HepG2 (cell line): Measurements from ENCODE around the gene COBL. TPM values are rescaled to one million over a fixed set of nuclear protein-coding genes. Genes with fewer than 3 reads are reported as not detected.

Source experiments
- ATAC-seq: fragments of 200-7000 bp; cut with Tn5 transposase; 3 replicates; pipeline ENCODE4 v1.9.1; 2020; ENCODE audit warnings: mild to moderate bottlenecking, moderate library complexity
- BruUV-seq: library from RNA; stranded (reverse); fragments of 400-500 nt; replicated peaks from 2 replicates; lab custom pipeline; 2021; lab: Mats Ljungman, UMichigan
- CTCF ChIA-PET: fragments of 300-600 bp; formaldehyde crosslinking; extraction: SDS; loops from one replicate; lab custom pipeline; 2021; ENCODE audit warnings: low total read pairs, inconsistent platforms, low intra/inter-chr PET ratio; lab: Yijun Ruan, JAX
- POLR2A ChIA-PET: fragments of 350-600 bp; sonication (Branson Sonifier 250); formaldehyde crosslinking; loops from one replicate; lab custom pipeline; 2020; ENCODE audit warnings: antibody characterized with exemption, inconsistent platforms; lab: Yijun Ruan, JAX
- DNase-seq: peaks from one replicate; pipeline ENCODE4 v3.0.0-alpha.2; 2015; ENCODE audit warnings: low spot score
- FAIRE-seq: peaks from 3 replicates; lab custom pipeline; 2011; peaks lifted over from hg19 to GRCh38; lab: Jason Lieb, UNC
- H2AFZ ChIP-seq: one replicate; pipeline ENCODE4 v1.6.1; 2011; ENCODE audit warnings: low read length, inconsistent platforms
- H3K27ac ChIP-seq: fragments of 300-600 bp; 3 replicates; pipeline ENCODE4 v1.8.0; 2011; ENCODE audit warnings: mixed run types, mild to moderate bottlenecking, mixed read lengths, low read length, inconsistent platforms; ENCODE audit not compliant: insufficient read depth; ENCODE audit errors: extremely low read length
- H3K27me3 ChIP-seq, 2 experiments: fragments of 200-600 bp in 1 of 2; 2 replicates in 1 of 2; 3 replicates in 1 of 2; pipeline versions ENCODE4 v1.6.0 to v1.8.0; 2011; ENCODE audit warnings: low read length in 2 of 2, mild to moderate bottlenecking in 2 of 2, moderate library complexity in 2 of 2, inconsistent platforms in 1 of 2; ENCODE audit not compliant: insufficient read depth in 2 of 2, control insufficient read depth in 1 of 2
- H3K36me3 ChIP-seq, 2 experiments: fragments of 200-600 bp in 1 of 2; replicated peaks in 1 of 2; 2 replicates in 1 of 2; 3 replicates in 1 of 2; pipeline versions ENCODE4 v1.5.1 to v1.8.0; 2011; ENCODE audit warnings: low read length in 2 of 2, inconsistent platforms in 1 of 2; ENCODE audit not compliant: insufficient read depth in 2 of 2, control insufficient read depth in 1 of 2
- H3K4me1 ChIP-seq: 2 replicates; pipeline ENCODE4 v1.5.1; 2012; ENCODE audit warnings: low read length, inconsistent platforms; ENCODE audit not compliant: insufficient read depth
- H3K4me2 ChIP-seq: 2 replicates; pipeline ENCODE4 v1.6.0; 2011; ENCODE audit warnings: low read depth, low read length, inconsistent platforms
- H3K4me3 ChIP-seq, 3 experiments: fragments of 200-600 bp in 1 of 3; sonication (generic), shearing (Covaris generic) in 1 of 3; replicated peaks in 1 of 3; 2 replicates each; pipeline ENCODE4 v1.5.1; 2011 to 2016; ENCODE audit warnings: low read length in 3 of 3, inconsistent platforms in 2 of 3, low read depth in 2 of 3, mild to moderate bottlenecking in 2 of 3, control low read depth in 1 of 3, mixed read lengths in 1 of 3; ENCODE audit not compliant: insufficient read depth in 1 of 3
- H3K79me2 ChIP-seq: one replicate; pipeline ENCODE4 v1.6.1; 2011; ENCODE audit warnings: low read length, inconsistent platforms; ENCODE audit not compliant: insufficient read depth
- H3K9ac ChIP-seq: 2 replicates; pipeline ENCODE4 v1.6.0; 2011; ENCODE audit warnings: mild to moderate bottlenecking, low read depth, low read length, inconsistent platforms; ENCODE audit not compliant: insufficient read depth
- H3K9me3 ChIP-seq: 2 replicates; pipeline ENCODE4 v1.5.1; 2012; ENCODE audit warnings: mild to moderate bottlenecking, low read length
- H4K20me1 ChIP-seq: 2 replicates; pipeline ENCODE4 v1.6.0; 2011; ENCODE audit warnings: inconsistent platforms, mild to moderate bottlenecking, low read length, moderate library complexity; ENCODE audit not compliant: insufficient read depth
- BRD4 ChIP-seq: sonication (generic); formaldehyde crosslinking; IDR thresholded peaks from 2 replicates; pipeline ENCODE4 v1.4.0; 2020; ENCODE audit warnings: missing genetic modification reagents
- ESRRA ChIP-seq: sonication (generic); formaldehyde crosslinking; IDR thresholded peaks from 2 replicates; pipeline ENCODE4 v1.5.1; 2020; ENCODE audit warnings: mild to moderate bottlenecking, low read depth, missing genetic modification reagents
- FOXM1 ChIP-seq: sonication (generic); formaldehyde crosslinking; IDR thresholded peaks from 2 replicates; pipeline ENCODE4 v1.5.0; 2020; ENCODE audit warnings: missing genetic modification reagents
- GLMP ChIP-seq: sonication (generic); formaldehyde crosslinking; IDR thresholded peaks from 2 replicates; pipeline ENCODE4 v1.9.0; 2021; ENCODE audit warnings: missing genetic modification reagents, mild to moderate bottlenecking, borderline replicate concordance
- IRF9 ChIP-seq: sonication (generic); formaldehyde crosslinking; IDR thresholded peaks from 2 replicates; pipeline ENCODE4 v1.8.0; 2022; ENCODE audit warnings: missing genetic modification reagents, mild to moderate bottlenecking, borderline replicate concordance
- KDM5B ChIP-seq: sonication (generic); formaldehyde crosslinking; IDR thresholded peaks from 2 replicates; pipeline ENCODE4 v1.4.0; 2020; ENCODE audit warnings: missing genetic modification reagents, mild to moderate bottlenecking, borderline replicate concordance
- NCOA2 ChIP-seq: sonication (generic); formaldehyde crosslinking; IDR thresholded peaks from 2 replicates; pipeline ENCODE4 v1.8.0; 2022; ENCODE audit warnings: inconsistent platforms
- NFIB ChIP-seq: sonication (generic); formaldehyde crosslinking; IDR thresholded peaks from 2 replicates; pipeline ENCODE4 v1.9.0; 2021; ENCODE audit warnings: missing genetic modification reagents, mild to moderate bottlenecking, borderline replicate concordance
- PHF21A ChIP-seq: sonication (generic); formaldehyde crosslinking; IDR thresholded peaks from 2 replicates; pipeline ENCODE4 v1.5.0; 2020; ENCODE audit warnings: mild to moderate bottlenecking, missing genetic modification reagents
- PLSCR1 ChIP-seq: sonication (generic); formaldehyde crosslinking; IDR thresholded peaks from 2 replicates; pipeline ENCODE4 v1.5.0; 2020; ENCODE audit warnings: missing genetic modification reagents, mild to moderate bottlenecking, borderline replicate concordance
- SP4 ChIP-seq: sonication (generic); formaldehyde crosslinking; IDR thresholded peaks from 2 replicates; pipeline ENCODE4 v1.8.1; 2023; ENCODE audit warnings: mild to moderate bottlenecking, missing genetic modification reagents
- TMF1 ChIP-seq: sonication (generic); formaldehyde crosslinking; IDR thresholded peaks from 2 replicates; pipeline ENCODE4 v1.8.1; 2022; ENCODE audit warnings: low read depth, missing genetic modification reagents
- XBP1 ChIP-seq: sonication (generic); formaldehyde crosslinking; IDR thresholded peaks from 2 replicates; pipeline ENCODE4 v1.5.0; 2020; ENCODE audit warnings: missing genetic modification reagents
- ZBTB44 ChIP-seq: sonication (generic); formaldehyde crosslinking; IDR thresholded peaks from 2 replicates; pipeline ENCODE4 v1.4.0; 2020; ENCODE audit warnings: missing genetic modification reagents
- ZFP37 ChIP-seq: sonication (generic); formaldehyde crosslinking; IDR thresholded peaks from 2 replicates; pipeline ENCODE4 v1.4.0; 2020; ENCODE audit warnings: missing genetic modification reagents, borderline replicate concordance
- ZNF230 ChIP-seq: sonication (generic); formaldehyde crosslinking; IDR thresholded peaks from 2 replicates; pipeline ENCODE4 v1.4.0; 2020; ENCODE audit warnings: mild to moderate bottlenecking, missing genetic modification reagents
- ZNF256 ChIP-seq: sonication (generic); formaldehyde crosslinking; conservative IDR thresholded peaks from 2 replicates; pipeline ENCODE4 v1.4.0; 2020; ENCODE audit warnings: missing genetic modification reagents
- ZNF460 ChIP-seq: sonication (generic); formaldehyde crosslinking; IDR thresholded peaks from 2 replicates; pipeline ENCODE4 v1.5.1; 2020; ENCODE audit warnings: missing genetic modification reagents, mild to moderate bottlenecking, borderline replicate concordance
- WGBS: methylation state at CpG from one replicate; pipeline ENCODE4 v1.1.6; 2017; ENCODE audit warnings: low lambda C conversion rate; 5-methylcytosine and 5-hydroxymethylcytosine counted together
- in situ Hi-C: cut with HindIII; loops from 2 replicates; pipeline ENCODE4 v1.10.0; 2017; ENCODE audit warnings: low pct_unique_long_range_greater_than_20kb; ENCODE audit not compliant: extremely low pct_ligation_motif_present
- intact Hi-C: fragments of 100-400 bp; cut with micrococcal nuclease; formaldehyde crosslinking; loops from one replicate; pipeline ENCODE4 v1.10.0; 2022; ENCODE audit not compliant: unreplicated experiment
- polyA plus RNA-seq, 8 experiments: library from polyadenylated mRNA; depleted of rRNA in 3 of 8; stranded (reverse) in 7 of 8; unstranded in 1 of 8; fragments of >200 nt; fragmentation: Illumina TruSeq in 4 of 8; extraction: Trizol in 4 of 8; gene quantifications; 2 replicates each; pipeline versions ENCODE4 v1.2.1 to v1.2.3, GENCODE V29; 2011 to 2016; ENCODE audit warnings: low read depth in 4 of 8, missing spikeins in 1 of 8, mixed read lengths in 1 of 8; ENCODE audit not compliant: insufficient read depth in 1 of 8
- total RNA-seq, 5 experiments: library from RNA; depleted of rRNA; stranded (reverse); fragments of >200 nt; fragmentation: Illumina TruSeq; extraction: Trizol; gene quantifications; 2 replicates each; pipeline ENCODE4 v1.2.3, GENCODE V29; 2016; ENCODE audit warnings: low read depth in 1 of 5

Gene COBL
- total and polyA plus RNA-seq, 2 of the 13 experiments (the other 11 are each of a cell fraction or from before 2014, with no cell fraction given): 3.8 to 4.9 TPM

DNA sequence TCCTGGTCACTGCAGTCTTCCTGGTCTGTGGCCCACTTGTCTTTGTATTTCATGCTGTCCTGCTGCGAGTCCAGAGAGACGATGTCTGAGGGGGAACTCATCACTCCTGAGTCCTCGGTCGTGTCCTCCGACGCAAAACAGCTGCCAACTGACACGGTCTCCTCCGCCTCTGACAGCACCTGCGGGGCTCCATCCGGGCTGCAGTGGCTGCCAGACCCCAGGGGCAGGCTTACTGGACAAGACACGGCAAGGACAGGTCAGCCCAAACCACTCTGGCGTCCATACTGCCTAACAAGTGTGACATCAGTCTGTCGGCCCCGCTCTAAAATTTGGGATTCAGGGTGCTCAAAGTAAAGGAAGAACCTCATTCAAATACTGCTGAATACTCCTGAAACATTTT, 273.1 kb downstream of the COBL start:
- in situ Hi-C loops: no loop called here
- Histone ChIP-seq H3K27ac (no peak overlapping the region), H4K20me1 (no peaks in the 10 kb centered on the region; the same call in 1 of the 2 replicates), H3K4me2 (no peak overlapping the region), H3K9ac (no peak overlapping the region), H3K4me3 (no peak overlapping the region), H3K36me3 (peaks cover 0 to 19% of the 10 kb centered on the region in 2 experiments; a peak in 2 of 5 replicates), H3K9me3 (no peaks in the 10 kb centered on the region), H3K4me1 (no peaks in the 10 kb centered on the region), H2AFZ (no peak overlapping the region), H3K79me2 (no peaks in the 10 kb centered on the region), H3K27me3 (no peaks in the 10 kb centered on the region)
- intact Hi-C loops: no loop called here
- ChIA-PET POLR2A (no interaction called here), CTCF (no interaction called here)
- DNase-seq: no peak
- 94% methylated on average over 5 of the region's 14 CpGs for WGBS
- ATAC-seq: no peak
- TF ChIP-seq SP4 (CRISPR knock-in tag) (no peak), ZBTB44 (no peak), BRD4 (no peak), PLSCR1 (CRISPR knock-in tag) (no peak), NCOA2 (CRISPR knock-in tag) (no peak), TMF1 (CRISPR knock-in tag) (no peak), ZNF230 (no peak), XBP1 (CRISPR knock-in tag) (no peak), PHF21A (CRISPR knock-in tag) (no peak), KDM5B (no peak), ZFP37 (CRISPR knock-in tag) (no peak), GLMP (CRISPR knock-in tag) (no peak), ZNF460 (CRISPR knock-in tag) (no peak), NFIB (CRISPR knock-in tag) (no peak), IRF9 (CRISPR knock-in tag) (no peak), ZNF256 (CRISPR knock-in tag) (no peak), ESRRA (CRISPR knock-in tag) (no peak), FOXM1 (CRISPR knock-in tag) (no peak)
- BruUV-seq: no TSS peak
- no peak for FAIRE-seq
